ENCODE results near the gene ESRRA.

DNA sequence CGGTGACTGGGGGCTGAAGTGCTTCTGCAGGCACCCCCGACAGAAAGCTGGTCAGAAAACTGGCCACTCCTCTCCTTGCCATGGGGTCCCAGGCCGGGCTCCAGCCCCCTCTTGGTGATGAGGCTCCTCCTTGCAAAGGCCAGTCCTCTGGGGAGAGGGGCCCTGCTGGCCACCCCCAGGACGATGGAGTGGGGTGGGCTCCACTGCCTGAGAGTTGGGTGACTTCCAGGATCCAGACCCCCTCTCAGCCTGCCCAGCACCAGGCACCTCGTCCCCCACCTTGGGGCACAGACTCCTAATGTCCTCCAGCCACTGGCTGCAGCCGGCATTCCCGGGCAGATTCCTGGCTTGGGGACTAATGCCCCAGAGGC is 53.2 kb downstream of the ESRRA start:
- TF ChIP-seq, protein P1, sequence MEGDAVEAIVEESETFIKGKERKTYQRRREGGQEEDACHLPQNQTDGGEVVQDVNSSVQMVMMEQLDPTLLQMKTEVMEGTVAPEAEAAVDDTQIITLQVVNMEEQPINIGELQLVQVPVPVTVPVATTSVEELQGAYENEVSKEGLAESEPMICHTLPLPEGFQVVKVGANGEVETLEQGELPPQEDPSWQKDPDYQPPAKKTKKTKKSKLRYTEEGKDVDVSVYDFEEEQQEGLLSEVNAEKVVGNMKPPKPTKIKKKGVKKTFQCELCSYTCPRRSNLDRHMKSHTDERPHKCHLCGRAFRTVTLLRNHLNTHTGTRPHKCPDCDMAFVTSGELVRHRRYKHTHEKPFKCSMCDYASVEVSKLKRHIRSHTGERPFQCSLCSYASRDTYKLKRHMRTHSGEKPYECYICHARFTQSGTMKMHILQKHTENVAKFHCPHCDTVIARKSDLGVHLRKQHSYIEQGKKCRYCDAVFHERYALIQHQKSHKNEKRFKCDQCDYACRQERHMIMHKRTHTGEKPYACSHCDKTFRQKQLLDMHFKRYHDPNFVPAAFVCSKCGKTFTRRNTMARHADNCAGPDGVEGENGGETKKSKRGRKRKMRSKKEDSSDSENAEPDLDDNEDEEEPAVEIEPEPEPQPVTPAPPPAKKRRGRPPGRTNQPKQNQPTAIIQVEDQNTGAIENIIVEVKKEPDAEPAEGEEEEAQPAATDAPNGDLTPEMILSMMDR (IDR thresholded peaks at IDR 0.05): no peak
- TF ChIP-seq POLR2AphosphoS5 (IDR thresholded peaks at IDR 0.05): no peak

Measured in suprapubic skin (tissue), 3 donors.